Eye (tissue), 1 donor: ENCODE measurements around the gene TBC1D8.

Experiments used
- DNase-seq: peaks from one replicate; pipeline ENCODE4 v3.0.0-alpha.2; 2015

The TBC1D8 gene

GRCh38 chr2:101133492-101134100 lies 17.6 kb downstream of the TBC1D8 start:
- no peak for DNase-seq

- no peak for DNase-seq
These were observed 19.0 kb downstream of the TBC1D8 start for GRCh38 chr2:101132202-101132601.

- DNase-seq: no peak
These were observed 21.1 kb downstream of the TBC1D8 start for GRCh38 chr2:101130081-101130480.

GRCh38 chr2:101127319-101128056 lies 23.7 kb downstream of the TBC1D8 start:
- DNase-seq: no peak

GRCh38 chr2:101125808-101126207 lies 25.4 kb downstream of the TBC1D8 start:
- no peak for DNase-seq

- no peak for DNase-seq
These were observed 25.8 kb downstream of the TBC1D8 start for GRCh38 chr2:101125374-101125773.

GRCh38 chr2:101124643-101125366 lies 26.4 kb downstream of the TBC1D8 start:
- no peak for DNase-seq

- no peak for DNase-seq
These were observed 27.2 kb downstream of the TBC1D8 start for GRCh38 chr2:101123795-101124471.

GRCh38 chr2:101121174-101121573 lies 30.0 kb downstream of the TBC1D8 start:
- DNase-seq: no peak

GRCh38 chr2:101120124-101120996 lies 30.8 kb downstream of the TBC1D8 start:
- no peak for DNase-seq

GRCh38 chr2:101119431-101119830 lies 31.8 kb downstream of the TBC1D8 start:
- DNase-seq: no peak

GRCh38 chr2:101116841-101117552 lies 34.2 kb downstream of the TBC1D8 start:
- no peak for DNase-seq

- no peak for DNase-seq
These were observed 34.8 kb downstream of the TBC1D8 start for GRCh38 chr2:101116348-101116747.

GRCh38 chr2:101115664-101116063 lies 35.5 kb downstream of the TBC1D8 start:
- no peak for DNase-seq

- no peak for DNase-seq
These were observed 36.4 kb downstream of the TBC1D8 start for GRCh38 chr2:101114815-101115214.

GRCh38 chr2:101114268-101114783 lies 36.9 kb downstream of the TBC1D8 start:
- no peak for DNase-seq

GRCh38 chr2:101113441-101114267 lies 37.5 kb downstream of the TBC1D8 start:
- DNase-seq: peak; percentile 58

- no peak for DNase-seq
These were observed 38.4 kb downstream of the TBC1D8 start for GRCh38 chr2:101112772-101113157.

GRCh38 chr2:101111917-101112771 lies 39.0 kb downstream of the TBC1D8 start:
- no peak for DNase-seq
